ENCODE results near the gene ATP1A3.

The ATP1A3 gene

DNA sequence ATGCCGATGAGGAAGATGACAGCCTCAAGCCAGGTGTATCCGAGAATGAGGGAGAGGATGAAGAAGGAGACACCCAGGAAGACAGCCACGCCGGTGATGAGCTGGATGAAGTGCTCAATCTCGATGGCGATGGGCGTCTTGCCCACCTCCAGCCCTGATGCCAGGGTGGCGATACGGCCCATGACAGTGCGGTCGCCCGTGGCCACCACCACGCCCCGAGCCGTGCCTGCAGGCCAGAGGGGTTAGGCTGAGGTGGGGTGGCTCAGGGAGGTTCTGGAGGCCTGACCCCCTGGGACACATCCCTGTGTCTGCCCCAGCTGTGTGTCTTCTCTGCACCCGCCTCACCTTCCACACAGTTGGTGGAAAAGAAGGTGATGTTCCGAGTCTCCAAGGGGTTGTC lies 9.1 kb downstream of the ATP1A3 start:
- DNase-seq (ENCODE audit: low read depth in 2 of 2): no peak

DNA sequence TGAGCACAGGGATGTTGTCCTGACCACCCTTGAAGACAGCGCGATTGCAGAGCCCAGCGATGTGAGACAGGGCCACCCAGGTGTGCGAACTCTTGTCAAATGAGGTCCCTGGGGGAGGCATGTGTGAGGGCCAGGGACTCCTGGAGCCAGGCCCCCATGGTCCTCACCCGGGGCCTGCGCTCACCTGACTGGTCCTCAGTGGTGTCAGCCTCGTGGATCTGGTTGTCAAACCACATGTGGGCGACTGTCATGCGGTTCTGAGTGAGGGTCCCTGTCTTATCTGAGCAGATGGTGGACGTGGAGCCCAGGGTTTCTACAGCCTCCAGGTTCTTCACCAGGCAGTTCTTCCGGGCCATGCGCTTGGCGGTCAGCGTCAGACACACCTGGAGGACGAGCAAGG lies 12.3 kb downstream of the ATP1A3 start:
- no peak for DNase-seq (ENCODE audit: low read depth in 2 of 2)

DNA sequence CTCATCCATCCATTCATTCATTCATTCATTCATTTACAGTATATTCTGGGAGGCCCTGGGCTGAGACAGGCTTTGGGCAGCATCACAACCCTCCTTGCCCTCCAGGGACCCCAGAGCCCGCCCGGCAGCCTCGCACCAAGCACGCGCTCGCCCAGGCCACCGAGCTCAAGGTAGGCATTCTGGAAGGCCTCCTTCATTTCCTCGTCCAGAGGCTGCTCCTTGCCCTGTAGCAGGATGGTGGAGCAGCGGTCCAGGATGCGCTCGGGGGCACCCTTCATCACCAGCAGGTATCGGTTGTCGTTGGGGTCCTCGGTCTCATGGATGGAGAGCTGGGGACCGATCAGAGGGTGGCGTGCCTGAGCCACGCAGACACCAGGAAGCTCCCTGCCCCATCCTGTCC lies 15.6 kb downstream of the ATP1A3 start:
- no peak for DNase-seq (ENCODE audit: low read depth in 2 of 2)

DNA sequence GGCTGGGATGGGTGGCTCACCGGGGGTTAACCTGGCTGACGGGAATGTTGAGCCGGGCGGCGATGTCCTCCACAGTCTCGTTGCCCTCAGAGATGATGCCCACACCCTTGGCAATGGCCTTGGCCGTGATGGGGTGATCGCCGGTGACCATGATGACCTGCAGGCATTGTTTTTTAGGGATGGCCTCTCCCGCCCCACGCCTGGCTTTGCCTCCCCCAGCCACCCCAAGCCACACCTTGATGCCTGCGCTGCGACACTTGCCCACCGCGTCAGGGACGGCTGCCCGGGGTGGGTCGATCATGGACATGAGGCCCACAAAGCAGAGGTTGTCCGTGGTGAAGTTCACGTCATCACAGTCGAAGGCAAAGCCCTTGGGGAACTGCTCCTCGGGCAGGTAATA lies 16.1 kb downstream of the ATP1A3 start:
- DNase-seq (ENCODE audit: low read depth in 2 of 2): no peak

DNA sequence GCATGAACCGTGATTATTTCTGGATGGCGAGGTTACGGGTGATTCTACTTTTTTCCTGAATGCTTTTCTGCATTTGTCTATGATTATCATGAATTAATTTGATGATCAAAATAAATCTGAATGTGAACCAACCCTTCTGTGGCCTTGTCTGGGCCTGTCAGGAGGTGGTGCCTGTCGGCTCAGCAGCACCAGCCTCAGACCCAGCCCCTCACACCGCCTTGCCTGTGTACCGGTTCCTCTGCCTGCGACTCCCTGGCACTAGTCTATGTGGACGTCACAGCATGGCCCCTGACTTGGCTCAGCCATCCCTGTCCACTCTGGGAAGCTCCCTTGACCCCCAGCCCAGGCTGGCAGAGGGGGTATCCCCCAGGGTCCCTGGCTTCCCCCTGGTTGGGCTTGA lies 19.4 kb downstream of the ATP1A3 start:
- DNase-seq (ENCODE audit: low read depth in 2 of 2): no peak

DNA sequence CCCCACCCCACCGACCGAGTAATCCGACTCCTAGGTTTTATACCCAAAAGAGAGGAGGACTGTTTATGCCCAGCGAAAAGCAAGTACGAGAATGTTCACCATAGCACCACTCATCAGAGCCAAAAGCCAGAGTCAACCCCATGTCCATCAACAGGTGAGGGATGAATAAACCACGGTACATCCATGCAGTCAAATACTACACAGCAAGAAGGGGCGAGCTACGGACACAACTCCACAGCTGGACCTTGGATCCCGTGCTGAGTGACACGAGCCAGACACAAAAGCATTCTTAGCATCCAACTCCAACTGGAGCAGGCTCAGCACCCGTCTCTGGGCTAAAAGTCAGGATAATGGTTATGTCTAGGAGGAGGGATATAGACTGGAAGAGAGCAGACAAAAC lies 22.7 kb downstream of the ATP1A3 start:
- DNase-seq (ENCODE audit: low read depth in 2 of 2): no peak

DNA sequence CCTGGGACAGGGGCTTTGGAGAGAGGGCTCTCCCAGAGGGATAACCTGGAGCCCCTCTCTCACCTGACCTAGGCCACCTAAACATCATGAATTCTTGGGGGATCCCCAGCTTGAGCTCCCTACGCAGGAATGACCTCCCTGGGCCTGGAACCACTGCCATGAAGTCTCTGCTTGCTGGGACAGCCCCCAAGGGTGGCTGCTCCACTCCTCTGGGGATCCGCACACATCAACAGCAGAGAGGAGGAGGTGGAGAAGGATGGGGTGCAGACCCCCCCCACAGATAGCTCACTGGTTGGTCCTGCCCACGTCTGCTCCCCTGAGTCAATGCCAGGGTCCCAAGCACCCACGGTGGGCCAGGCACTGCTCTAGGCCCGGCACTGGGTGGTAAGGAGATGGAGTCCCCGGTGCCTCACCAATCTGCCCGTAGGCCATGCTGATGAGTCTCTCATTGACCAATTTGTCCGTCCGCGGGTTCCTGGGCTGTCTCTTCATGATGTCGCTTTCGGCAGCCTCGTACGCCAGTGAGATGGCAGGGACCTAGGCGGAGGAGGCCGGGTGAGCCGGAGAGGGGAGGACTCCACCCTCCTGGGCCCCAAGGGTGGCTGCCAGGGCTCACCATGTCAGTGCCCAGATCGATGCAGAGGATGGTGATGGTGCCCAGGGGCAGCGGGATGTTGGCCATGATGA lies 24.1 kb downstream of the ATP1A3 start:
- no peak for DNase-seq (ENCODE audit: low read depth in 2 of 2)

DNA sequence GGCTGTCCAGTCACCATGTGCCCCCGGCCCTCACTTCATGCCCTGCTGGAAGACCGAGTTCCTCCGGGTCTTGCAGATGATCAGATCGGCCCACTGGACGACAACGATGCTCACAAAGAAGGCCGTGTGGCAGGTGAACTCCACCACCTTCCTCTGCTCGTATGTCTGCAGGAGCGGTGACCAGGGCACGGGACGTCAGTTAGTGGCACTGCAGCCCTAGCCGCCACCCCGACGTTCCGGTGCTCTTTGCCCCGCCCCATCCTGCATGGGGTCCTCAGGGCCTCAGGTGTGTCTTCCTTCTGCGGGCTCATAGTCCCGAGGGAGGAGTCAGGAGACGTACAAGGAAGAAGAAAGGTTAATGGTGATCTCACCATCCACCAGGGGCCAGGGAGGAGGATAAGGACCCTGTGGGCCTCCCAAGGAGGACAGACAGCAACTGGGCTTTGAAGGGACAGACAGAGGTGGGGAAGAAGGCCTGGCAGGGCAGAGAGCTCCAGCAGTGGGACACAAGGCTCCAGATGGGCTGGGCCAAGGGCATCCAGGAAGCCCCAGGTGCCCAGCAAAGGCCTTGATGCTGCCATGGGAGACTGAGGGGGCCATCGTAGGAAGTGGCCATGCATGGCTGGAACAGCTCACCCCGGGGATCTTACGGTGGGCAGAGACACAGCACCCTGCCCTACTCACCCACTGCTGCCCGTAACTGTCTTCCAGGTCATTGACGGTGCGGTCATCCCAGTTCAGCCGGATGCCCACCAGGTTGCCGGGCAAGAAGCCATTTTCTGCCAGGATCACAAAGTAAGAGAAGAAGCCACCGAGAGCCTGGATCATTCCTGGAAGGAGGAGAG lies 25.1 kb downstream of the ATP1A3 start:
- DNase-seq (ENCODE audit: low read depth in 2 of 2): no peak

DNA sequence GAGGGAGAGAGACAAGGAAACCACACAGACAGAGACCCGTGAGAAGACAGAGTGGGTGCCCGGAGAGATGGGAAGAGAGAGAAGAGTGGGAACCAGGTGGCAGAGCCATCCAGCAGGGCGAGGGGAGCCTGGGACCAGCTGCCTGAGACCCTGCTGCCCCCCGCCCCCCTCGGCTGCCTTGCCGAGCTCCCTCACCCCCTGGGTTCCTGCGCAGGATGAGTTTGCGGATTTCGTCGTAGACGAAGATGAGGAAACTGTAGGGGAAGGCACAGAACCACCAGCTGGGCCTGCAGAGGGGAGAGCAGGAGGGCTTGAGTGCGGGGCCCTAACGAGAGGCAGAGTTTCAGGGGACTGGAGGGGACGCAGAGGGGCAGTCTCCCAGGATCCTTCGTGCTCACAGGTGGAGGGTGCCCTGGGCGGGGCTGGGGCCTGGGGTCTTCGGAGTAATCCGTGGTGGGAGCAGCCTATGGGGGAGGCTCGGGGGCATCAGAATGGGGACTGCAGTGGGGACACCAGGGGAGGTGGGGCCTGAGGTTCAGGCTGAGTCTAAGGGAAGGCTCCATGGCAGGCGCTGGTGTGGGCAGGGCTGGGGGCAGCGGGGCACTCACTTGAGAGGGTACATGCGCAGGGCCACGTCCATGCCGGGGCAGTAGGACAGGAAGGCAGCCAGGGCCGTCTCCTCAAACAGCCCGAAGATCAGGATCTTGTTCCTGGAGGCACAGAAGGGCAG lies 26.8 kb downstream of the ATP1A3 start:
- no peak for DNase-seq (ENCODE audit: low read depth in 2 of 2)

DNA sequence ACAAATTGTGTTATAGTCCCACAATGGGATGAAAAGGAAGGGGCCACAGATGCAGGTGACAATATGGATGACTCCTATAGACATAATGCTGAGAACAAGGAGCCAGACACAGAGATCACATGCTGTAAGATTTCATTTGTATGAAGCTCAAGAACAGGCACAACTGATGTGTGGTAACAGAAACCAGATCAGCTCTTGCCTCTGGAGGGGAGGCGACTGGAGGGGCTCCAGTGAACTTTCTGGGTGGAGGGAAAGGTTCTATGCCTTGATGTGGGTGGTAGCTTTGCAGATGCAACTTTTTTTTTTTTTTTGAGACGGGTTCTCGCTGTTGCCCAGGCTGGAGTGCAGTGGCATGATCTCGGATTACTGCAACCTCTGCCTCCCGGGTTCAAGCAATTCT lies 28.9 kb downstream of the ATP1A3 start:
- no peak for DNase-seq (ENCODE audit: low read depth in 2 of 2)

DNA sequence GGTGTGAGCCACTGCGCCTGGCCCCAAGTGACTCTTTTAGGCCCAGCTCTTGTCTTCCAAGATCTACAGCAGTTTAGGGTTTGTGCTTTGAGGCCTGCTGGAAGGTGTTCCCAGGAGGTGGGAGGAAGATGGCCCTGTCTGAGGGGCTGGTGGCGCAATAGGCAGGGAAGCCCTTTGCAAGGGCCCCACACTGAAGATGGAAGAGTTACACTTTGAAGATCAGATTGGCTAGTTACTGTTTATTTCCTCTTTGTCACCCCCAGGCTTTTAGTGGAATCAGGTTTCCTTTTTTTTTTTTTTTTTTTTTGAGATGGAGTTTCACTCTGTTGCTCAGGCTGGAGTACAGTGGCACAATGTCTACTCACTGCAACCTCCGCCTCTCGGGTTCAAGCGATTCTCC lies 33.1 kb downstream of the ATP1A3 start:
- no peak for DNase-seq (ENCODE audit: low read depth in 2 of 2)

DNA sequence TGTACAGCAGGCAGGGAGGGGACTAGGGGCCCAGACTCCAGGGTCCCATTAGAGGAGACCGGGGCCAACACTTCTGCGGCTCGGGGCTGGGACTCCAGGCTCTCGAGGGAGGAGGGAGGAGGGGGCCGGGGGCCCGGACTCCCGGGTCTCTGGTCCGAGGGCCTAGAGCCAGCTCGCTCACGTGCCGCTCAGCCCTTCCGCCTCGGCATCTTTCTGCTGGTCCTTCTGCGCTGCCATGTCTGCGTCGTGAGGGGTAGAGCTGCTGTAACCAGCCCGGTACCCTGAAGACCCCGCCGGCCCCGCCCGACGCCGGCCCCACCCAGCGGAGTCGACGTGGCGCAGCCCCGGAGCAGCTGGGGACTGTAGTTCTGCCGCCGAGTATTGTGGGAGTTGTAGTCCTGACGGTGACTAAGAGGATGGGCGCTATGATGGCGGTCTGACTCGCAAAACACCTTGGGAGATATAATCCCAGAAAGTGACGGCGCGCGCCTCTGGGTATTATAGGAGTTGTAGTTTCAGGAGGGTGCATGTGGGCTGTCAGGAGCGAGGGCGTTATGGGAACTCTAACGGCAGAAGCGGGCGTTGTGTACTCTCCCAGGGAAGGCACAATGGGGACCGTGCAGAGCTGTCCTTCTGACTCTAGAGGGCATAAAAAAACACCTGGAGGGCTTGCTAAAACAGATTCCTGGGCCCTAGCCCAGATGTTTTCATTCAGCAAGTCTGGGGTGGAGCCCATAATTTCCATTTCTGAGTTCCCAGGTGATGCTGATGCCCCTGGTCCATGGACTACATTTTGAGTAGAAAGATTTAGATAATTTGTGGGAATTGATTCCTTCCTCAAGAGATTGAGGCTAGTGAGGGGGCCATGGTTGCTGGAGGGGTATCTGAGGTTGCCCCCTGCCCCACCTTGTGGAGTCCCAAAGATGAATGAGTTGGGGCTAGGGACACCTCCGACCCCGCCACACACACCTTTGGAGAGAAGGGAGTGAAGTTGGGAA lies 34.7 kb downstream of the ATP1A3 start, which contains the start of gene RABAC1:
Gene RABAC1 (minus strand): TSS at position 266 of the 998 bp plus-strand sequence. CDS start 29 bp downstream, at position 237.
- peak; percentile 69 to 77 for DNase-seq (ENCODE audit: low read depth in 2 of 2)

DNA sequence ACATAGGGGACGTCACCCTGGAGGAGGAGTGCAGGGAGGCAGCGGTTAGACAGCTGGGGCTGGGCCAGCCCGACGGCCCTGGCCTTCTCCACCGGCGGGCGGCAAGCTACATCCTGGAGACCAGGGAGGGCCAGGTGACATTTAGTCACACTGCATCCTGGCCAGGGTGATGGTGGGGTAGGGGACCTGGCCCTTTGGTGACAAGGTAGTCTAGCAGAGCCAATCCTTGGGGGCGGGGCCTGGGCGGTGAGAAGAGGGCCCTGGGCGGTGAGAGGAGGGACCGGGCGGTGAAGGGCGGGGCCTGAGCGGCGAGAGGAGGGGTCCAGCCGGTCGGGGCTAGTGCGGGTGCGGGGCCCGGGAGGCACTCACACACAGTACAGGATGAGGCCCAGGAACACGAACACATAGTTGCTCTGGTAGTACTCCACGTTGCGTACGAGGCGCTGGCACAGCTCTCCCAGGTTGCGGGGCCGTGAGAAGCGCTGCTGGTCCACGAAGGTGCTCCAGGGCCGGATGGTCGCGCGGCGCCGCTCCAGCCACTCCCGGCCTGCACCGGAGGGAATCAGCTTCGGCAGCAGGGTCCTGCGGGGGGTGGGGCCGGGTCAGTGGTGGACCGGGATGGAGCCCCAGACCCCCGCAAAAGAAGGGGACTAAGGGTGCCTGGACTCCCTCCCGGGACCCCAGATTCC lies 35.5 kb downstream of the ATP1A3 start:
- DNase-seq (ENCODE audit: low read depth in 2 of 2): peak; percentile 48 to 62

DNA sequence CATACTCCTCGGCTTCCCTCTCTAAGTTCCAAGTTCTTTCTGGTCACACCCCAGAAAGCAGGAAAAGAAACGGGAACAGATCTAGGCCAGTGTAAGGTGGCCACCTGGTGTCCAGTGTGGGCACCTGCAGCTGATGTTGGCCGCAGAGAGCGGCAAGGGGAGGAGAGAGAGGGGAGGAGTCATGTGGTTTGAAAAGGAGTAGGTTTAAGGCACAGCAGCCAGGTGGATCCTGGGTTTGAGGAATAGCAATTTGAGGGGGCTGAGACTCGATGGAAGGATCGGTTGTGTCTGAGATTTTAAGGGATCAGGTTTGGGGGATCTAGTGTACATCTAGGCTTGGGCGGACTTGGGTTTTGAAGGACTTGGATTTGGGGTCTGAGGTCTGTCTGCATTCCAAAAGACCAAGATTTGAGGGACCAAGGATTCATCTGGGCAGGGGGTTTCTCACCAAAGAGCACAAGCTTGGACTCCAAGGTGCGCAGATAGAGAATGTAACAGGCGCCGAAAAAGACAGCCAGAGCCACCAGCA lies 36.1 kb downstream of the ATP1A3 start:
- DNase-seq (ENCODE audit: low read depth in 2 of 2): no peak

DNA sequence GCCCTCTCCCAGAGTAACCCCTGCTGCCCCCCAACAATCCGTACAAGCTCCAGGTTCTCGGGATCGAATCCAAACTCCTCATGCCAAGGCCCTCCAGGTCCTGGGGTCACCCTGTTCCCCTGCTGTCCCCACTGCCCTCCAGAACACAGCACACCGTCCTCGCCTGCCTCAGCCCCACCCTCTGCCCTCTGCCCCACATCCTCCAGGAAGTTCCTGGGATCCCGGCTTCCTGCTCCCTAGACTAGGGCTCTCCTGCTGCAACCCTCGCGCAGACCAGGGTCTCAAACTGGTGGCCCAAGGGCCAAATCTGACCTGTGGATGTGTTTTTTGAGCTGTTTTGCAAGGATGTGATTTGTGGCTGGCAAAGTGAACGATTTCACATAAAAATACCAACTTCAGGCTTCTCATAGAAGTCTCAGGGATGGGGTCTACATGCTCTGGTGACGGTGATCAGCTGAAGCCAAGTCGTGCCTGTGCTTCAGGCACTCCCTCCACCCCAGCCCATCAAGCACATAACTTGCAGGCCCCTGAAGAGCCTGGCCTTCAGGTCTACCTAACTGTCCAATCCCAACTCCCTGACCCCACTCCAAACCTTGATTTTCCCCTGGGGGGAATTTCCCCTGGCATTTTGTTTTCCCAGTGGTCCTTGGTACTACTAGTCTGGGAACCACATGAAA lies 36.7 kb downstream of the ATP1A3 start:
- DNase-seq (ENCODE audit: low read depth in 2 of 2): no peak

DNA sequence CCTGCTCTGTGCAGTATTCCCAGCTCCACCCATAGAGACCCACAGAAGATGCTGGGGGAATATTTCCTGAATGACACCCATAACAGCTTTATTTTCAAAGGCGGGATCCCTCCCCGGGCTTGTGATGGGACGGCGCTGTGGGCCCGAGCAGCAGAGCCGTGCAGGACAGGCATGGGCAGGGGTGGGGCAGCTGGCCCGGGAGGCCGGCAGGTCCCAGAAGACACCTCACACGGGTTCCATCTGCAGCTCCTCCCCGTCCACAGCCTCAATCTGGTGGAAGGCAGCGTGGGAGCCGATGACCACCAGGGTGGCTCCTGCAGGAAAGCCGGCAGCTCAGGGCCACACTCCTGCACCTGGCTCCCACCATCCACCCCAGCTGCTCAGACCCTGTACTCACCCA lies 37.4 kb downstream of the ATP1A3 start:
- DNase-seq (ENCODE audit: low read depth in 2 of 2): no peak

DNA sequence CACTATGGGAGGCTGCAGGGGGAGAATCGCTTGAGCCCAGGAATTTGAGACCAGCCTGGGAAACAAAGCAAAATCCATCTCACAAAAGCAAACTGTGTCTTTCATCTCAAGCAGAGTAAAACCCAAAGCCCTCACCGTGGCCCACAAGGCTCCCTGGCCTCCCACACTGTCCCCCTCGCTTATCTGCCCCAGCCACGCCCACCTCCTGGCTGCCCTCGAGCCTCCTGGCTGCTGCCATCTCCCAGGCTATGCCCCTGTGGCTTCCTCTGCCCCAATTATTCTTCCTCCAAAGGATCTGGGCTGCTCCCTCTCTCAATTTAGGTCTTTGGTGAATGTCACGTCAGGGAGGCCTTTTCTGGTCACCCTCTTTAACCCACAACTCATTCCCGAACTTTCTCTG lies 38.5 kb downstream of the ATP1A3 start:
- no peak for DNase-seq (ENCODE audit: low read depth in 2 of 2)

DNA sequence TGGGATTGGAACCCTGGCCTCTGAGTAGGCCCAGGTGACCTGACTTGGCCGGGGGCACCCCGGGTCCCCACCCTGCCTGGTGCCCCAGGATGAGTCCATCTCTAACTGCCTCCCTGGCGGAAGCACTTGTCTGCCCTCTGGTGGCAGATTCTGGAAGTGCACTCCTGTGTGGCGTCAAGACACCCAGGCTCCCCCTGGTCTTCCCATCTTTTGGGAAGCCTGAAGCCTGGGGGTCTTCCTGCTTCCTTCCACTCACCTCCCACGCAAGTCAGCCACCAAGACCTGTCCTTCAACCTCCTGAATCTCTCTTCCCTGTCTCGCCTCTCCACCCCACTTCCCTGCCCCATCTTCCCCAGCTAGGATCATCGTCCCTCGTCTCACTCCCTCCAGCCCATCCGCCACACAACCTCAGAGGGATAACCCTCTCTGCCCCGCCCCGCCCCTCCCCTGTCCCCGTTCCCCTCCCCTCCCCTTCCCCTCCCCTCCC lies 42.3 kb downstream of the ATP1A3 start:
- DNase-seq (ENCODE audit: low read depth in 2 of 2): peak; percentile 76 to 78

DNA sequence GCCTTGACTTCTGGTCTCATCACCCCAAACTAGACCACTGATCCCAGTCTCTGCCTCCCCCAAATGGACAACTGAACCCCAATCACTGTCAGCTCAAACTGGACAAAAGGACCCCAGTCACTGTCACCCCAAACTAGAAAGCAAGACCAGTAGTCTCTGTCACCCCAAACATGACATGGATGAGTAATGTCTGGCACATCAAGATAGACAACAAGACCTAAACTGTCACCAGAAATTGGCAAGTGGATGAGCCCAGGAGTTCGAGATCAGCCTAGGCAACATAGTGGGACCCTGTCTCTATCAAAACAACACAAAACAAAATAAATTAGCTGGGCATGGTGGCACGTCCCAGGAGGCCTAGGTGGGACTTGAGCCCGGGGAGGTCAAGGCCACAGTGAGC lies 46.9 kb downstream of the ATP1A3 start:
- DNase-seq (ENCODE audit: low read depth in 2 of 2): no peak

Data from stimulated activated CD8-positive, alpha-beta memory T cell treated with anti-CD3 and anti-CD28 coated beads, Interleukin-2, amount 100 ng/mL, for 1 hour (primary cell).